CD14-positive monocyte (primary cell): ENCODE data around the gene COQ9. TPM values are rescaled to one million over a fixed set of nuclear protein-coding genes. Genes with fewer than 3 reads are reported as not detected.

Source experiments
- DNase-seq, 3 donors: peaks; one replicate each; pipeline ENCODE4 v3.0.0-alpha.2; 2011 to 2022
- H2AFZ ChIP-seq: 2 replicates; pipeline ENCODE4 v1.6.0; 2012; ENCODE audit warnings: mild to moderate bottlenecking, low read depth, low read length, inconsistent platforms; ENCODE audit not compliant: insufficient read depth, poor library complexity, severe bottlenecking
- H3K27ac ChIP-seq, 2 donors: 1 replicate in 1 of 2; 2 replicates in 1 of 2; pipeline ENCODE4 v1.5.1; 2012 to 2013; ENCODE audit warnings: low read length in 2 of 2, control low read depth in 1 of 2, inconsistent platforms in 1 of 2, low read depth in 1 of 2, mild to moderate bottlenecking in 1 of 2
- H3K27me3 ChIP-seq, 2 donors: one replicate each; pipeline versions ENCODE4 v1.6.0 to v1.6.1; 2011 to 2013; ENCODE audit warnings: low read length in 2 of 2; ENCODE audit not compliant: control insufficient read depth in 2 of 2, insufficient read depth in 2 of 2
- H3K36me3 ChIP-seq, 2 donors: replicated peaks in 1 of 2; 1 replicate in 1 of 2; 2 replicates in 1 of 2; pipeline versions ENCODE4 v1.5.1 to v1.6.1; 2012 to 2013; ENCODE audit warnings: low read length in 2 of 2, control low read depth in 1 of 2, inconsistent platforms in 1 of 2, mild to moderate bottlenecking in 1 of 2; ENCODE audit not compliant: insufficient read depth in 2 of 2, control insufficient read depth in 1 of 2
- H3K4me1 ChIP-seq, 2 donors: 1 replicate in 1 of 2; 2 replicates in 1 of 2; pipeline versions ENCODE4 v1.5.1 to v1.6.1; 2012 to 2013; ENCODE audit warnings: low read length in 2 of 2, control low read depth in 1 of 2, inconsistent platforms in 1 of 2, mild to moderate bottlenecking in 1 of 2, moderate library complexity in 1 of 2; ENCODE audit not compliant: insufficient read depth in 2 of 2, control insufficient read depth in 1 of 2
- H3K4me2 ChIP-seq: replicated peaks from 2 replicates; pipeline ENCODE3; 2012; ENCODE audit warnings: low read length, moderate library complexity, mild to moderate bottlenecking; ENCODE audit not compliant: poor library complexity, severe bottlenecking; ENCODE audit errors: extremely low read depth
- H3K4me3 ChIP-seq, 3 experiments: fragments of 200-600 bp in 1 of 3; sonication (generic) in 1 of 3; replicated peaks in 1 of 3; 1 replicate in 2 of 3; 2 replicates in 1 of 3; pipeline ENCODE4 v1.5.1; 2011 to 2013; ENCODE audit warnings: low read length in 3 of 3, mild to moderate bottlenecking in 3 of 3, control low read depth in 2 of 3, low read depth in 2 of 3, inconsistent platforms in 1 of 3, moderate library complexity in 1 of 3
- H3K79me2 ChIP-seq: 2 replicates; pipeline ENCODE4 v1.6.0; 2012; ENCODE audit warnings: mild to moderate bottlenecking, control low read depth, inconsistent platforms, low read length, moderate library complexity; ENCODE audit not compliant: insufficient read depth
- H3K9ac ChIP-seq: 2 replicates; pipeline ENCODE4 v1.6.0; 2017; ENCODE audit warnings: low read length, mild to moderate bottlenecking; ENCODE audit not compliant: insufficient read depth, poor library complexity, severe bottlenecking
- H3K9me3 ChIP-seq, 2 donors: replicated peaks in 1 of 2; 1 replicate in 1 of 2; 2 replicates in 1 of 2; pipeline versions ENCODE4 v1.5.1 to v1.6.1; 2012 to 2013; ENCODE audit warnings: low read length in 2 of 2, control low read depth in 1 of 2; ENCODE audit not compliant: control insufficient read depth in 1 of 2, insufficient read depth in 1 of 2
- H4K20me1 ChIP-seq: 2 replicates; pipeline ENCODE4 v1.6.0; 2012; ENCODE audit warnings: mild to moderate bottlenecking, low read length, control low read depth, moderate library complexity; ENCODE audit not compliant: insufficient read depth
- H3K27ac Mint-ChIP-seq, 7 donors: one replicate each; pipeline ENCODE4 v1.8.0; 2020; ENCODE audit warnings: mild to moderate bottlenecking in 7 of 7, mixed read lengths in 7 of 7, moderate library complexity in 6 of 7, inconsistent platforms in 2 of 7
- H3K27me3 Mint-ChIP-seq, 3 donors: one replicate each; pipeline ENCODE4 v1.8.0; 2021 to 2022; ENCODE audit warnings: low read depth in 3 of 3, mild to moderate bottlenecking in 3 of 3, mixed read lengths in 3 of 3, moderate library complexity in 3 of 3, inconsistent platforms in 1 of 3
- H3K36me3 Mint-ChIP-seq, 2 donors: one replicate each; pipeline ENCODE4 v1.8.0; 2020; ENCODE audit warnings: mixed read lengths in 2 of 2, inconsistent platforms in 1 of 2, mild to moderate bottlenecking in 1 of 2
- H3K4me1 Mint-ChIP-seq: one replicate; pipeline ENCODE4 v1.8.0; 2020; ENCODE audit warnings: mild to moderate bottlenecking, mixed read lengths
- H3K4me3 Mint-ChIP-seq, 2 donors: one replicate each; pipeline ENCODE4 v1.8.0; 2020; ENCODE audit warnings: mild to moderate bottlenecking in 2 of 2, mixed read lengths in 2 of 2, moderate library complexity in 1 of 2
- H3K9me3 Mint-ChIP-seq, 7 donors: one replicate each; pipeline ENCODE4 v1.8.0; 2020 to 2022; ENCODE audit warnings: mixed read lengths in 7 of 7, mild to moderate bottlenecking in 6 of 7, moderate library complexity in 6 of 7, inconsistent platforms in 2 of 7
- CTCF ChIP-seq: fragments of 200-600 bp; IDR thresholded peaks from one replicate; pipeline ENCODE4 v1.8.0; 2022; ENCODE audit warnings: antibody characterized with exemption, mild to moderate bottlenecking
- WGBS: methylation state at CpG from one replicate; pipeline ENCODE4 v1.1.5; 2013; ENCODE audit warnings: missing lambda C conversion rate; ENCODE audit not compliant: insufficient coverage; 5-methylcytosine and 5-hydroxymethylcytosine counted together
- intact Hi-C, 2 donors: fragments of 100-400 bp; cut with micrococcal nuclease; formaldehyde crosslinking; loops; one replicate each; pipeline versions ENCODE4 v1.15.0 to v1.15.1; 2023
- polyA plus RNA-seq, 3 donors: library from polyadenylated mRNA; depleted of rRNA in 1 of 3; unstranded in 2 of 3; stranded (reverse) in 1 of 3; fragments of 300-500 nt in 2 of 3; fragments of >200 nt in 1 of 3; fragmentation: Illumina TruSeq in 2 of 3; gene quantifications; 1 replicate in 2 of 3; 2 replicates in 1 of 3; pipeline ENCODE4 v1.2.3, GENCODE V29; 2012 to 2021

The COQ9 gene
- polyA plus RNA-seq, 3 donors = 32.7 to 47.8 (median 38.4) TPM

DNA sequence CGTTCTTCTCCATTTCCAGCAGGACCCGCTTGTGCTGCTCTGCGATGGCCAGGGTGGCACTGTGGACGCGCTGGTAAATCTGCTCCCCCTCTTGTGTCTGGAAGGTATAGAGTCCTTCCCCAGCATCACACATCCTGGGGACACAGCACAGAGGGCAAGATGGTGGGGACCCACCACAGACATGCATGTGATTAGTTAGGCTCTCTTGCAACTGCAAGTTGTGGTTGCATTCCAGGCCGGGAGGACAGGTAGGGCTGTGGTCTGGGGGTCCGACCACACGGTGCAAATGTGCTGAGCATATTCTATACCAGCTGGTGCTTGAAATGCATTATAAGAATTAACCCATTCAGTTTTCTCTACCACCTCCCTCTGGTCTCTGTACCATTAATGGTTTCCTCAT, 26.6 kb downstream of the COQ9 start:
- H4K20me1 ChIP-seq = peaks cover 3% of the 10 kb centered on the region
- H3K36me3 ChIP-seq = peaks cover 32 to 35% of the 10 kb centered on the region in 2 donors
- 73% methylated on average over 3 of the region's 8 CpGs for WGBS
- Mint-ChIP-seq H3K27ac (no peak overlapping the region), H3K36me3 (peaks cover 35 to 36% of the 10 kb centered on the region in 2 donors), H3K4me3 (no peak overlapping the region), H3K4me1 (peaks cover 23% of the 10 kb centered on the region), H3K9me3 (peaks cover 0 to 5% (median 0%) of the 10 kb centered on the region in 7 donors), H3K27me3 (peaks cover 6 to 23% (median 14%) of the 10 kb centered on the region in 3 donors)
- no peak for DNase-seq
- no peak overlapping the region for H2AFZ ChIP-seq
- no peak overlapping the region for H3K9ac ChIP-seq
- H3K27me3 ChIP-seq = peaks cover 0 to 6% of the 10 kb centered on the region in 2 donors
- no peak overlapping the region for H3K4me2 ChIP-seq
- H3K4me3 ChIP-seq = no peak overlapping the region
- H3K4me1 ChIP-seq = peaks cover 10 to 26% of the 10 kb centered on the region in 2 donors
- no peak for TF ChIP-seq CTCF
- H3K79me2 ChIP-seq = no peaks in the 10 kb centered on the region
- intact Hi-C loops = no loop called here
- H3K9me3 ChIP-seq = no peaks in the 10 kb centered on the region
- no peak overlapping the region for H3K27ac ChIP-seq

- H3K36me3 ChIP-seq = peaks cover 22 to 25% of the 10 kb centered on the region in 2 donors
- H3K4me3 ChIP-seq = no peak overlapping the region
- no peak for DNase-seq
- H3K4me2 ChIP-seq = no peak overlapping the region
- peaks cover 28% of the 10 kb centered on the region for H3K4me1 Mint-ChIP-seq
- H3K9me3 ChIP-seq = no peaks in the 10 kb centered on the region
- TF ChIP-seq CTCF = no peak
- no peaks in the 10 kb centered on the region for H4K20me1 ChIP-seq
- intact Hi-C loops = no loop called here
- H3K27me3 Mint-ChIP-seq = peaks cover 12 to 31% (median 22%) of the 10 kb centered on the region in 3 donors
- H3K9ac ChIP-seq = no peak overlapping the region
- H3K27me3 ChIP-seq = peaks cover 0 to 13% of the 10 kb centered on the region in 2 donors
- peaks cover 25 to 26% of the 10 kb centered on the region in 2 donors for H3K36me3 Mint-ChIP-seq
- peaks cover 0 to 3% (median 2%) of the 10 kb centered on the region in 7 donors for H3K9me3 Mint-ChIP-seq
- 66% methylated on average over 21 of the region's 30 CpGs for WGBS
- peaks cover 19 to 35% of the 10 kb centered on the region in 2 donors for H3K4me1 ChIP-seq
- H3K27ac Mint-ChIP-seq = peak overlapping the region in 2 of 7 donors; percentile 30 to 50
- H3K79me2 ChIP-seq = no peaks in the 10 kb centered on the region
- no peak overlapping the region for H3K27ac ChIP-seq
- no peak overlapping the region for H3K4me3 Mint-ChIP-seq
- no peak overlapping the region for H2AFZ ChIP-seq
Observed at GRCh38 chr16:57474671-57475661, 27.7 kb downstream of the COQ9 start.
